ENCODE results near the gene CREB5.

CREB5 gene

GRCh38 chr7:28697913-28698563 is 285.7 kb downstream of the CREB5 start:
- DNase-seq: no peak

- no peak for DNase-seq
These were observed 286.5 kb downstream of the CREB5 start for GRCh38 chr7:28698840-28699239.

- no peak for DNase-seq
These were observed 287.8 kb downstream of the CREB5 start for GRCh38 chr7:28700096-28700495.

GRCh38 chr7:28700790-28701203 is 288.5 kb downstream of the CREB5 start:
- no peak for DNase-seq

- DNase-seq: no peak
These were observed 289.4 kb downstream of the CREB5 start for GRCh38 chr7:28701731-28702130.

GRCh38 chr7:28702171-28702570 is 289.9 kb downstream of the CREB5 start:
- DNase-seq: no peak

- DNase-seq: no peak
These were observed 290.9 kb downstream of the CREB5 start for GRCh38 chr7:28703037-28703765.

- DNase-seq: no peak
These were observed 292.4 kb downstream of the CREB5 start for GRCh38 chr7:28704706-28705105.

GRCh38 chr7:28705350-28705749 is 293.0 kb downstream of the CREB5 start:
- no peak for DNase-seq

- no peak for DNase-seq
These were observed 294.3 kb downstream of the CREB5 start for GRCh38 chr7:28706584-28706983.

GRCh38 chr7:28707291-28707690 is 295.0 kb downstream of the CREB5 start:
- no peak for DNase-seq

GRCh38 chr7:28708033-28708951 is 296.0 kb downstream of the CREB5 start:
- DNase-seq: no peak

GRCh38 chr7:28709748-28710147 is 297.4 kb downstream of the CREB5 start:
- DNase-seq: no peak

GRCh38 chr7:28711114-28711513 is 298.8 kb downstream of the CREB5 start:
- no peak for DNase-seq

GRCh38 chr7:28714459-28715120 is 302.3 kb downstream of the CREB5 start:
- DNase-seq: no peak

- no peak for DNase-seq
These were observed 305.2 kb downstream of the CREB5 start for GRCh38 chr7:28717445-28718054.

- DNase-seq: peak; percentile 48
These were observed 305.8 kb downstream of the CREB5 start for GRCh38 chr7:28718055-28718481.

- DNase-seq: no peak
These were observed 306.2 kb downstream of the CREB5 start for GRCh38 chr7:28718545-28718944.

- no peak for DNase-seq
These were observed 310.4 kb downstream of the CREB5 start for GRCh38 chr7:28722684-28723083.

- no peak for DNase-seq
These were observed 311.0 kb downstream of the CREB5 start for GRCh38 chr7:28723336-28723735.

GRCh38 chr7:28724563-28724962 is 312.2 kb downstream of the CREB5 start:
- DNase-seq: no peak

GRCh38 chr7:28725045-28725642 is 312.8 kb downstream of the CREB5 start:
- DNase-seq: no peak

Data from left hindlimb (tissue), 1 donor.